Neural crest cell (in vitro differentiated cells): ENCODE results near the gene TGFBR3L. TPM values are rescaled to one million over a fixed set of nuclear protein-coding genes. Genes with fewer than 3 reads are reported as not detected.

Experiments used
- DNase-seq: peaks from one replicate; pipeline ENCODE4 v3.0.0; 2021; ENCODE audit warnings: low read depth, mixed read lengths, low spot score
- H3K27ac Mint-ChIP-seq: one replicate; pipeline ENCODE4 v1.8.0; 2021; ENCODE audit warnings: mild to moderate bottlenecking, mixed read lengths; ENCODE audit not compliant: unreplicated experiment
- H3K27me3 Mint-ChIP-seq: 2 replicates; pipeline ENCODE4 v1.8.0; 2021; ENCODE audit warnings: low read depth, mild to moderate bottlenecking, mixed read lengths
- H3K36me3 Mint-ChIP-seq: 2 replicates; pipeline ENCODE4 v1.8.0; 2021; ENCODE audit warnings: low read depth, mild to moderate bottlenecking, mixed read lengths
- H3K4me1 Mint-ChIP-seq: 2 replicates; pipeline ENCODE4 v1.8.0; 2021; ENCODE audit warnings: mixed read lengths
- H3K4me3 Mint-ChIP-seq: one replicate; pipeline ENCODE4 v1.8.0; 2021; ENCODE audit warnings: mild to moderate bottlenecking, mixed read lengths
- H3K9me3 Mint-ChIP-seq: 2 replicates; pipeline ENCODE4 v1.8.0; 2021; ENCODE audit warnings: mixed read lengths
- total RNA-seq: library from RNA; stranded (reverse); gene quantifications from 2 replicates; pipeline ENCODE4 v1.2.1, GENCODE V29; 2021
- TF ChIP-seq, protein P1 (sequence below): fragments of 200-600 bp; sonication (generic); conservative IDR thresholded peaks from 2 replicates; pipeline ENCODE4 v1.5.0; 2021; ENCODE audit warnings: antibody characterized with exemption, mild to moderate bottlenecking

The TGFBR3L gene
- total RNA-seq, 1 donor from 2014 or later = 0.44 TPM

DNA sequence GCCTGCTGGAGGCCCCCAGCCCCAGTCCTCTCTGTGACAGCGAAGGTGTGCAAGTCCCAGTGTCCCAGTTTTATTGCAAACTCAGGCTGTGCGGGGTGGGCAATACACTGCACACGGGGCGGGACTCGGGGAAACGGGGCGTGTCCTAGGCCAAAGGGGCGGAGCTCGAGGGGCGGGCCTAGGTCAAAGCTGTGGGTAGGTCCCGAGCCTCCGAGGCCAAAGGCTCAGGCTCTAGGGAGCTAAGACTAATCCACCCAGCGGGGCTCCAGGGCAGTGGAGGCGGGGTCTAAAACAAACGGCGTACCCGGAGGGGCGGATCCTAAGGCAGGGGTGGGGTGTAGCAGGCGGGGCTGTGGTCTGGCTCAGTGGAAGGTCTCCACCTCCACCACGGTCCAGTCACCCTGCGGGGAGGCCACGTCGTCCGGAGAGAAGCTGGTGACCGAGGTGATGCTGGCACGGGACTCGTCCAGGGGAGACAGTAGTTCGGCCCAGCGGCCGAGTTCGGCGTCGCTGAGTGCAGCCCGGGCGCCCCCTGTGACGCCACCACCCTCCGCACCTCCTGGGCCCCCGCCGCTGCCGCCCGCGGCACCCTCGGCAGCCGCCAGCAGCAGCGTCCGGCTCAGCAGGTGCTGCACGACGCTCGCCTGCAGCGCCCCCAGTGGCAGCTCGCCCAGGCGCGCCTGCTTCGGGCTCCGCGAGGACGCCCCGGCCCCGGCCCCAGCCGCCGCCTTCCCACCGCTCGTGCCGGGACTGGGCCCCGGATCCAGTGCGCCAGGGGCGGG is 45.8 kb upstream of the TGFBR3L start:
- H3K4me1 Mint-ChIP-seq = peaks cover 18% of the 10 kb centered on the region
- DNase-seq = peak; percentile 57
- peaks cover 3% of the 10 kb centered on the region for H3K9me3 Mint-ChIP-seq
- TF ChIP-seq, protein P1, sequence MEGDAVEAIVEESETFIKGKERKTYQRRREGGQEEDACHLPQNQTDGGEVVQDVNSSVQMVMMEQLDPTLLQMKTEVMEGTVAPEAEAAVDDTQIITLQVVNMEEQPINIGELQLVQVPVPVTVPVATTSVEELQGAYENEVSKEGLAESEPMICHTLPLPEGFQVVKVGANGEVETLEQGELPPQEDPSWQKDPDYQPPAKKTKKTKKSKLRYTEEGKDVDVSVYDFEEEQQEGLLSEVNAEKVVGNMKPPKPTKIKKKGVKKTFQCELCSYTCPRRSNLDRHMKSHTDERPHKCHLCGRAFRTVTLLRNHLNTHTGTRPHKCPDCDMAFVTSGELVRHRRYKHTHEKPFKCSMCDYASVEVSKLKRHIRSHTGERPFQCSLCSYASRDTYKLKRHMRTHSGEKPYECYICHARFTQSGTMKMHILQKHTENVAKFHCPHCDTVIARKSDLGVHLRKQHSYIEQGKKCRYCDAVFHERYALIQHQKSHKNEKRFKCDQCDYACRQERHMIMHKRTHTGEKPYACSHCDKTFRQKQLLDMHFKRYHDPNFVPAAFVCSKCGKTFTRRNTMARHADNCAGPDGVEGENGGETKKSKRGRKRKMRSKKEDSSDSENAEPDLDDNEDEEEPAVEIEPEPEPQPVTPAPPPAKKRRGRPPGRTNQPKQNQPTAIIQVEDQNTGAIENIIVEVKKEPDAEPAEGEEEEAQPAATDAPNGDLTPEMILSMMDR = peak; percentile 85
- no peak overlapping the region for H3K27ac Mint-ChIP-seq
- H3K36me3 Mint-ChIP-seq = no peaks in the 10 kb centered on the region
- peak overlapping the region; percentile 64 for H3K4me3 Mint-ChIP-seq
- H3K27me3 Mint-ChIP-seq = peaks cover 37% of the 10 kb centered on the region

DNA sequence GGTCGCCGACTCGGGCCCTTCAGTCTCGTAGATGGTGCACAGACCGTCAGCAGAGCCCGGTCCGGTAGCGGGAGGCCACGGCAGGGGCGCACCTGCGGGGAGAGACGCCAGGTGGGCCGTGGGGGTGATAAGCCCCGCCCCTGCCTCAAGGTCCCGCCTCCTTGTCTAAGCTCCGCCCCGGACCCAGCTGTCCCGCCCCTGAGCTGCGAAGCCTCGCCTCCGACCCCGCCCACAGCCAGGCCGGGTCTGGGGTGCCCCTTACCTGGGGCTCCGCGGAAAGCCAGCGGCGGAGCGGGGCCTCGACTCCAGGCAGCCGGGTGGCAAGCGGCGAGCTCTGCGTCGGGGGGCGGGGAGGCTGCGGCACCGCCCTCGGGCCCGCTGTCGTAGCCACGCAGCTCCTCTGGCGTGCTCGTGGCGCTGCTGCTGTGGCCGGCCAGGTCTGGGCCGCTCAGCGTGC is 45.1 kb upstream of the TGFBR3L start:
- H3K4me3 Mint-ChIP-seq = no peak overlapping the region
- peaks cover 35% of the 10 kb centered on the region for H3K27me3 Mint-ChIP-seq
- H3K4me1 Mint-ChIP-seq = peaks cover 18% of the 10 kb centered on the region
- H3K27ac Mint-ChIP-seq = no peak overlapping the region
- no peaks in the 10 kb centered on the region for H3K36me3 Mint-ChIP-seq
- TF ChIP-seq, protein P1 = peak; percentile 35
- peak; percentile 39 for DNase-seq
- H3K9me3 Mint-ChIP-seq = peaks cover 3% of the 10 kb centered on the region

GRCh38 chr19:7869910-7870511 is 44.6 kb upstream of the TGFBR3L start:
- TF ChIP-seq, protein P1 = no peak

DNA sequence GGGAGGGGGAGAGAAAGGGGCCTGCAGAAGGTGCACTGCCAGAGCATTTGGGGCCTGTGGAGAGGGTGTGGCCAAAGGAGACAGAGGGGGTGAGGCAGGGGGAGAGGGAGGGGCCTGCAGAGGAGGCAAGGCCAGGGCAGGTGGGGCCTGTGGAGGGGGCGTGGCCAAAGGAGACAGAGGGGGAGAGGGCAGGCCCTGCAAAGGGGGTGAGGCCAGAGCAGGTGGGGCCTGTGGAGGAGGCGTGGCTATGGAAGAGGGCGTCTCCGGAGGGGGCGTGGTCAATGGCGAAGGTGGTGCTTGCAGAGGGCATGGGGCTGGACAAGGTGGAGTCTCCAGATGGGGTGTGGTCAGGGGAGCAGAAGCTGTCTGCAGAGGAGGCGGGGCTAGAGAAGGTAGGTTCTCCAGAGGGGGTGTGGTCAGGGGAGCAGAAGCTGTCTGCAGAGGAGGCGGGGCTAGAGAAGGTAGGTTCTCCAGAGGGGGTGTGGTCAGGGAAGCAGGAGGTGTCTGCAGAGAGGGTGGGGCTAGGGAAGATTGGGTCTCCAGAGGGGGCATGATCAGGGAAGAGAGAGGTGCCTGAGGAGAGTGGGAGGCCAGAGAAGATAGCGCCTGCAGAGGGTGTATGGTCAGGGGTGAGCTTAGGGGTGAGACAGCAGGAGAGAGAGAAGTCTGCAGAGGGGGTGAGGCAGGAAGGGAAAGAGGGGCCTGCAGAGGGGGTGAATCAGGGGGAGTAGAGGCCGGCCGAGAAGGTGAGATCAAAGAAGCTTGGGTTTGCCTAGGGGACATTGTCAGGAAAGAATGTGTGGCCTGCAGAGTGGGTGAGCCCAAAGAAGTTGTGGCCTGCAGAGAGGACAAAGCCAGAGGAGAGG is 43.8 kb upstream of the TGFBR3L start:
- H3K4me1 Mint-ChIP-seq = peaks cover 19% of the 10 kb centered on the region
- no peaks in the 10 kb centered on the region for H3K36me3 Mint-ChIP-seq
- peaks cover 3% of the 10 kb centered on the region for H3K9me3 Mint-ChIP-seq
- peak overlapping the region; percentile 84 for H3K4me3 Mint-ChIP-seq
- peaks cover 25% of the 10 kb centered on the region for H3K27me3 Mint-ChIP-seq
- H3K27ac Mint-ChIP-seq = peak overlapping the region; percentile 98
- no peak for DNase-seq
- TF ChIP-seq, protein P1 = no peak

More at GRCh38 chr19:7869910-7870511, 44.6 kb upstream of the TGFBR3L start:
- Mint-ChIP-seq H3K27ac (no peak overlapping the region), H3K4me3 (no peak overlapping the region), H3K36me3 (no peaks in the 10 kb centered on the region), H3K27me3 (peaks cover 32% of the 10 kb centered on the region), H3K4me1 (peaks cover 22% of the 10 kb centered on the region), H3K9me3 (peaks cover 3% of the 10 kb centered on the region)
- no peak for DNase-seq
